ENCODE results near the gene C16orf87.

DNA sequence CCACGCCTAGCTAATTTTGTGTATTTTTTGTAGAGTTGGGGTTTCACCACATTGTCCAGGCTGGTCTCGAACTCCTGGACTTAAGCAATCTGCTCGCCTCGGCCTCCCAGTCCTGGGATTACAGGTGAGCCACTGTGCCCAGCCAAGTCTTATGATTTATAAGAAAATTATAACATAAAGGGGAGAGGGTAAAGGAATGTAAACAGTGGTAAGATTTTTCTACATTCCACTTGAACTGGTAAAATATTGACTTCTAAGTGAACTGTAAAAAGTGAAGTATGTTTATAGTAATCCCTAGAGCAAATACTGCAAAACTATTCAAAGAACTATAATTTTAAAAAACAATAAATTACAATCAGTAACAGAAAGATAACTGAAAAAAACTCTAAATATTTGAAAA lies 33.5 kb downstream of the C16orf87 start:
- TF ChIP-seq YY1 (IDR thresholded peaks at IDR 0.05; ENCODE audit: insufficient read depth, insufficient read length) = no peak
- TF ChIP-seq ZNF274 (IDR thresholded peaks at IDR 0.05; ENCODE audit: low read depth, low read length) = no peak
